Measurements from ENCODE around the gene CPSF6. TPM values are rescaled to one million over a fixed set of nuclear protein-coding genes. Genes with fewer than 3 reads are reported as not detected.

Gene CPSF6
- total and polyA plus RNA-seq, 2 of the 8 experiments (the other 6 are each of a cell fraction or from before 2014, with no cell fraction given): 92.7 to 167 TPM

DNA sequence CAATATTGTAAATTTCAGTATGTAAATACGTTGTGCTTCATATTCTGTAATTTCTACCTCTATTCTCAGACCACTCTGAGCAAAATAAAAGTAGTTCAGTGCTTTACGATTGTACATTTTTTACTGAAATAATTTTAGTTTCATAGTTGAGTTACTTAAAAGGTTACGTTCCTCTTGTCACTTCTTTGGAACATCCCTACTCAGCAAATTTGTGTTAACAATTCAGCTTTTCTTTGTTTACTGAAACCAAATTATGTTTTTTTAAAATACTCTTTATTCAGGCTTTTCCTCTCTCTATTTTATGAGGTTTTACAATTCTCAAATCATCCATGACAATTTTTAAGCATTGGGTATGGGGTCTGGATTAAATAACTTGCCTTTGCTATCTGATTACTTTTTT lies 25.8 kb downstream of the CPSF6 start:
- no peaks in the 10 kb centered on the region for H4K20me1 ChIP-seq (replicated peaks in 1 of 2; ENCODE audit: control insufficient read depth in 1 of 2, insufficient read depth in 2 of 2, low read length in 2 of 2)
- H4K8ac ChIP-seq (ENCODE audit: extremely low read depth, insufficient read depth, low read length): no peak overlapping the region
- H2AFZ ChIP-seq (ENCODE audit: low read length): no peak overlapping the region
- WGBS, 2 experiments (ENCODE audit: extremely low coverage in 1 of 2, insufficient coverage in 1 of 2, insufficient read length in 1 of 2, insufficient replicate concordance in 2 of 2, low coverage in 1 of 2, low lambda C conversion rate in 2 of 2, missing lambda C conversion rate in 1 of 2): 89% methylated on average over 3 of the region's 3 CpGs; no CpG with 5 or more reads in 1 of the 2 experiments
- no peak overlapping the region for H3K4me3 ChIP-seq (ENCODE audit: extremely low read depth in 1 of 4, insufficient read depth in 2 of 4, low read depth in 3 of 4, low read length in 4 of 4)
- no peaks in the 10 kb centered on the region for H3K4me1 ChIP-seq (replicated peaks in 1 of 4; ENCODE audit: control insufficient read depth in 3 of 4, insufficient read depth in 4 of 4, low read length in 3 of 4)
- ChIA-PET CTCF (ENCODE audit: partially characterized antibody) (interaction anchor here (1.3 to 2.9 kb wide), 4 partner anchors 9 to 109 kb away, joined by 4 to 16 read pairs (median 6); no protein-coding TSS in a partner anchor), POLR2A (ENCODE audit: partially characterized antibody) (interaction anchor here (1.3 to 2.2 kb wide), 4 partner anchors 11 to 22 kb away, joined by 4 to 11 read pairs (median 7); no protein-coding TSS in a partner anchor)
- H2BK12ac ChIP-seq (ENCODE audit: low read depth, low read length): no peak overlapping the region
- no peak overlapping the region for H3K4me2 ChIP-seq (ENCODE audit: insufficient read depth in 1 of 2, low read depth in 2 of 2, low read length in 2 of 2)
- H2BK120ac ChIP-seq (replicated peaks; ENCODE audit: low read depth, low read length): no peak overlapping the region
- H3K9me3 ChIP-seq (ENCODE audit: insufficient read depth in 2 of 2, low read depth in 1 of 2, low read length in 1 of 2): no peaks in the 10 kb centered on the region
- H3K27ac ChIP-seq (ENCODE audit: low read depth, low read length): no peak overlapping the region
- no peak overlapping the region for H3K56ac ChIP-seq (replicated peaks; ENCODE audit: insufficient read length, low read depth, low read length)
- no peak overlapping the region for H3K18ac ChIP-seq (ENCODE audit: extremely low read depth, low read length)
- H3K79me2 ChIP-seq (ENCODE audit: control insufficient read depth in 1 of 2, insufficient read depth in 2 of 2, low read length in 2 of 2): peaks cover 0 to 13% of the 10 kb centered on the region in 2 experiments; a peak in 1 of 4 replicates
- no peaks in the 10 kb centered on the region for H3K79me1 ChIP-seq (ENCODE audit: low read depth, low read length)
- H3K27me3 ChIP-seq (replicated peaks in 1 of 4; ENCODE audit: control insufficient read depth in 3 of 4, extremely low read depth in 1 of 4, insufficient read depth in 3 of 4, low read length in 3 of 4): no peaks in the 10 kb centered on the region
- H2AK5ac ChIP-seq (ENCODE audit: low read depth, low read length): no peak overlapping the region
- H2BK20ac ChIP-seq (ENCODE audit: low read length): no peak overlapping the region
- H3K9ac ChIP-seq (replicated peaks in 1 of 4; ENCODE audit: extremely low read depth in 1 of 4, low read depth in 3 of 4, low read length in 3 of 4): no peak overlapping the region
- no peak for TF ChIP-seq ZNF274 (IDR thresholded peaks at IDR 0.05; ENCODE audit: borderline replicate concordance, extremely low read depth, low read length)
- no peak for TF ChIP-seq NRF1 (IDR thresholded peaks at IDR 0.05; ENCODE audit: low read depth, low read length)
- TF ChIP-seq NANOG (IDR thresholded peaks at IDR 0.05; ENCODE audit: insufficient read depth, low read depth, low read length, poor library complexity, severe bottlenecking): no peak
- TF ChIP-seq, protein P1, sequence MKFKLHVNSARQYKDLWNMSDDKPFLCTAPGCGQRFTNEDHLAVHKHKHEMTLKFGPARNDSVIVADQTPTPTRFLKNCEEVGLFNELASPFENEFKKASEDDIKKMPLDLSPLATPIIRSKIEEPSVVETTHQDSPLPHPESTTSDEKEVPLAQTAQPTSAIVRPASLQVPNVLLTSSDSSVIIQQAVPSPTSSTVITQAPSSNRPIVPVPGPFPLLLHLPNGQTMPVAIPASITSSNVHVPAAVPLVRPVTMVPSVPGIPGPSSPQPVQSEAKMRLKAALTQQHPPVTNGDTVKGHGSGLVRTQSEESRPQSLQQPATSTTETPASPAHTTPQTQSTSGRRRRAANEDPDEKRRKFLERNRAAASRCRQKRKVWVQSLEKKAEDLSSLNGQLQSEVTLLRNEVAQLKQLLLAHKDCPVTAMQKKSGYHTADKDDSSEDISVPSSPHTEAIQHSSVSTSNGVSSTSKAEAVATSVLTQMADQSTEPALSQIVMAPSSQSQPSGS (IDR thresholded peaks at IDR 0.05; ENCODE audit: low read length): no peak
- TF ChIP-seq KDM1A (IDR thresholded peaks at IDR 0.05; ENCODE audit: borderline replicate concordance, low read length): no peak
- no peak for TF ChIP-seq PHF8 (conservative IDR thresholded peaks at IDR 0.05; ENCODE audit: low read depth, low read length)
- TF ChIP-seq RFX5 (IDR thresholded peaks at IDR 0.05; ENCODE audit: borderline replicate concordance, low read depth, low read length): no peak
- TF ChIP-seq, protein P2, sequence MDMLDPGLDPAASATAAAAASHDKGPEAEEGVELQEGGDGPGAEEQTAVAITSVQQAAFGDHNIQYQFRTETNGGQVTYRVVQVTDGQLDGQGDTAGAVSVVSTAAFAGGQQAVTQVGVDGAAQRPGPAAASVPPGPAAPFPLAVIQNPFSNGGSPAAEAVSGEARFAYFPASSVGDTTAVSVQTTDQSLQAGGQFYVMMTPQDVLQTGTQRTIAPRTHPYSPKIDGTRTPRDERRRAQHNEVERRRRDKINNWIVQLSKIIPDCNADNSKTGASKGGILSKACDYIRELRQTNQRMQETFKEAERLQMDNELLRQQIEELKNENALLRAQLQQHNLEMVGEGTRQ (IDR thresholded peaks at IDR 0.05; ENCODE audit: low read length): no peak
- TF ChIP-seq RXRA (IDR thresholded peaks at IDR 0.05; ENCODE audit: insufficient read depth, low read depth, low read length): no peak
- no peak overlapping the region for H4K5ac ChIP-seq (ENCODE audit: insufficient read length, low read depth, low read length)
- peaks cover 7 to 86% (median 38%) of the 10 kb centered on the region in 4 experiments; a peak in 7 of 8 replicates for H3K36me3 ChIP-seq (ENCODE audit: control insufficient read depth in 2 of 4, insufficient read depth in 4 of 4, low read length in 3 of 4)
- H3K23ac ChIP-seq (ENCODE audit: insufficient read length): no peak overlapping the region
- no peak overlapping the region for H3K14ac ChIP-seq (ENCODE audit: insufficient read length)
- H2BK5ac ChIP-seq (ENCODE audit: low read depth, low read length): no peak overlapping the region
- H3K4ac ChIP-seq (replicated peaks; ENCODE audit: insufficient read length, low read depth, low read length): no peak overlapping the region
- H4K91ac ChIP-seq (replicated peaks; ENCODE audit: insufficient read length, low read length): no peak overlapping the region
- H3K23me2 ChIP-seq (ENCODE audit: low read depth, low read length): no peaks in the 10 kb centered on the region
- no peak overlapping the region for H2BK15ac ChIP-seq (ENCODE audit: low read length)
- DNase-seq (ENCODE audit: low read depth in 1 of 2, low spot score in 2 of 2): no peak
- no peak for FAIRE-seq
